ENCODE measurements around the gene DIP2C. TPM values are rescaled to one million over a fixed set of nuclear protein-coding genes. Genes with fewer than 3 reads are reported as not detected.

Gene DIP2C
- total RNA-seq, 4 donors from 2014 or later: 8.4 to 22.7 (median 16.8) TPM

DNA sequence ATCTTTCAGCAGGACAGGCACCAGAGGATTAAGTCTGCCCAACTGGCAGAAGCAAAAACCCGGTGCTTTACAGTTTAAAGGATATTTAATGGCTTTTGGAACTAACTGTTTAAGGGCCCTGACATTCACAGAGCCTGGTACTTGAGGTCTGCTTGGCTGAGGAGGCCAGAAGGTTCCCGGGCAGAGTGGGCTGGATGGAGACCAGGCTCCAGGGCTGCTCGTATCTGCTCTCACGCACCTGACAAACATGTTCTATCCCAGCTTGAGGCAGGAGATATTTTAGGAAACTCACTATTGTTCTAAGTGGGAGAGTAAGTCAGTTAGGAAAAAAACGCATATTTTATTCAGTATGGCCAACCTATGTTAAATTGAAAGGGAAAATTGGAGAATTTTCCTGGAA is 410.8 kb downstream of the DIP2C start:
- Histone ChIP-seq H3K27ac (no peak overlapping the region), H3K4me3 (no peak overlapping the region), H3K36me3 (peaks cover 0 to 61% (median 0%) of the 10 kb centered on the region in 3 donors), H3K27me3 (no peaks in the 10 kb centered on the region), H3K4me1 (no peaks in the 10 kb centered on the region), H3K9me3 (no peaks in the 10 kb centered on the region)
- DNase-seq: no peak
- TF ChIP-seq, protein P1, sequence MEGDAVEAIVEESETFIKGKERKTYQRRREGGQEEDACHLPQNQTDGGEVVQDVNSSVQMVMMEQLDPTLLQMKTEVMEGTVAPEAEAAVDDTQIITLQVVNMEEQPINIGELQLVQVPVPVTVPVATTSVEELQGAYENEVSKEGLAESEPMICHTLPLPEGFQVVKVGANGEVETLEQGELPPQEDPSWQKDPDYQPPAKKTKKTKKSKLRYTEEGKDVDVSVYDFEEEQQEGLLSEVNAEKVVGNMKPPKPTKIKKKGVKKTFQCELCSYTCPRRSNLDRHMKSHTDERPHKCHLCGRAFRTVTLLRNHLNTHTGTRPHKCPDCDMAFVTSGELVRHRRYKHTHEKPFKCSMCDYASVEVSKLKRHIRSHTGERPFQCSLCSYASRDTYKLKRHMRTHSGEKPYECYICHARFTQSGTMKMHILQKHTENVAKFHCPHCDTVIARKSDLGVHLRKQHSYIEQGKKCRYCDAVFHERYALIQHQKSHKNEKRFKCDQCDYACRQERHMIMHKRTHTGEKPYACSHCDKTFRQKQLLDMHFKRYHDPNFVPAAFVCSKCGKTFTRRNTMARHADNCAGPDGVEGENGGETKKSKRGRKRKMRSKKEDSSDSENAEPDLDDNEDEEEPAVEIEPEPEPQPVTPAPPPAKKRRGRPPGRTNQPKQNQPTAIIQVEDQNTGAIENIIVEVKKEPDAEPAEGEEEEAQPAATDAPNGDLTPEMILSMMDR (IDR thresholded peaks at IDR 0.05): no peak
- no peak for TF ChIP-seq POLR2A (IDR thresholded peaks at IDR 0.05)

DNA sequence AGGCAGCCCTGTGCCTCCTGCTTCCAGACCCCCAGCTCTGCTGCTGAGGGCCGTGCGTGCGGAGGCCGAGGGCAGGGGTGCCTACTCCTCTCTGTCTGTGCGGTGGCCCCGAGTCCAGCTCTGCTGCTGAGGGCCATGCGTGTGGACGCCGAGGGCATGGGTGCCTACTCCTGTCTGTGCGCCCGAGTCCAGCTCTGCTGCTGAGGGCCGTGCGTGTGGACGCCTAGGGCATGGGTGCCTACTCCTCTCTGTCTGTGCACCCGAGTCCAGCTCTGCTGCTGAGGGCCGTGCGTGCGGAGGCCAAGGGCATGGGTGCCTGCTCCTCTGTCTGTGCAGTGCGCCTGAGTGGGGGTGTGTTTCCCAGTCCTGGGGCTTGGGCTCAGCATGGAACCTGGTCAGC is 411.5 kb downstream of the DIP2C start:
- no peak overlapping the region for H3K4me3 ChIP-seq
- H3K36me3 ChIP-seq: peaks cover 0 to 55% (median 0%) of the 10 kb centered on the region in 3 donors
- no peak for DNase-seq
- H3K4me1 ChIP-seq: no peaks in the 10 kb centered on the region
- TF ChIP-seq, protein P1 (IDR thresholded peaks at IDR 0.05): no peak
- no peak for TF ChIP-seq POLR2A (IDR thresholded peaks at IDR 0.05)
- no peak overlapping the region for H3K27ac ChIP-seq
- no peaks in the 10 kb centered on the region for H3K9me3 ChIP-seq
- no peaks in the 10 kb centered on the region for H3K27me3 ChIP-seq

DNA sequence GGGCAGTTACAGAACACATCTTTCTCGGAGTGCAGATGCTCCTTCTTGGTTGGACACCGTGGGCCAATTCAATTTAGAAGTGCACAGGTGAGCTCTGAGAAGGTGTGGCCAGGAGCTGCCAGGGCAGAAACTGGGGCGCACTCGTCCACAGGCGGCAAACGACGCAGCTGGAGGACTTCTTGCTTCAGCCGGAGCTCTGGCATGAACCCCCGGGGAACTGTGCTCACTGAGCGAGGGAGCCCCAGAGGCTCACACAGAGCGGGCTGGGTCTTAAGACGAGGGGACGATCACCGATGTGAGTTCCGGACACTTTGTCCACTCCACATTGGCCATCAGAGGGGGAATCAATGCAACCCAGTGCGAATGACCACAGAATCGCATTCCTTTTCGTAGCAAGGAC is 413.8 kb downstream of the DIP2C start:
- DNase-seq: no peak
- Histone ChIP-seq H3K27me3 (no peaks in the 10 kb centered on the region), H3K27ac (no peak overlapping the region), H3K36me3 (peaks cover 0 to 36% (median 0%) of the 10 kb centered on the region in 3 donors), H3K4me1 (no peaks in the 10 kb centered on the region), H3K9me3 (no peaks in the 10 kb centered on the region), H3K4me3 (no peak overlapping the region)
- TF ChIP-seq POLR2A (IDR thresholded peaks at IDR 0.05): no peak
- TF ChIP-seq, protein P1 (IDR thresholded peaks at IDR 0.05): no peak

DNA sequence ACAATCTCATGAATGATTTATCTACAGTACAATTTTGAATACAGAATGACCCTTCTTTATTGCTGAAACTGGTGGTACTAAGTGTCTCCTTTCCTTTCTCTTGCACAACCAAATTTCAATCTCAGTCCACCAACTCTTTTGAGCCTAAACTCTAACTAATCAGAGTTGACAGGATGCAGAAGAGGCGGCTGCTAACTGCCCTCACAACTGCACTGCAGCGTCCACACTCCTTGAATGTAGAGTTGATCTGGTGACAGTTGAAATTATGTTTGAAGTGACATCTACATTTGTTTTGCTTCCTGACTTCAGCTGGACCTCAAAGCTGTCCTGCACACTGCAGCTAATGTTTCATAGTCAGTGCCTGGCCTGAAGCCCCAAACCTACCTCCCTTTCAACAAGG is 414.6 kb downstream of the DIP2C start:
- Histone ChIP-seq H3K4me3 (no peak overlapping the region), H3K27me3 (no peaks in the 10 kb centered on the region), H3K4me1 (no peaks in the 10 kb centered on the region), H3K9me3 (no peaks in the 10 kb centered on the region), H3K36me3 (peaks cover 0 to 28% (median 0%) of the 10 kb centered on the region in 3 donors), H3K27ac (no peak overlapping the region)
- no peak for TF ChIP-seq POLR2A (IDR thresholded peaks at IDR 0.05)
- TF ChIP-seq, protein P1 (IDR thresholded peaks at IDR 0.05): no peak
- no peak for DNase-seq

DNA sequence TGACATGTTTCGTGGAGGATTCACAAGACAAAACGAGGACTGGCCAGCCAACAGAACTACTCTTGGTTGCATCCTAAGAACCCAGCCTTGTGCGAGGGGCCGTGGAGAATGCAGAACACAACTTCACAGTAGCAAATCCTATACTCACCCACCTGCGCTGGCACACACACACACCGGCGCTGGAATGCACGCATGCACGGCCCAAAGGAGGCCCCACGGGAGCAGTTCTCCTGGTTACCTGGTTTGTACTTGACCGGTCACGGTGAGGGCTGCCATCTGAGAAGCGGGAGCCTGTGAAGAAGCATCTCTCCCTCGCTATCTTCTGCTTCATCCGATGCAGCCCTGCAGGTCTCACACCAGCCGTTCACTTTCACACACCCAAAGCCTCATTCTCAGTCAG is 416.4 kb downstream of the DIP2C start:
- no peak for TF ChIP-seq POLR2A (IDR thresholded peaks at IDR 0.05)
- TF ChIP-seq, protein P1 (IDR thresholded peaks at IDR 0.05): no peak
- H3K9me3 ChIP-seq: no peaks in the 10 kb centered on the region
- H3K4me1 ChIP-seq: no peaks in the 10 kb centered on the region
- H3K4me3 ChIP-seq: no peak overlapping the region
- no peaks in the 10 kb centered on the region for H3K27me3 ChIP-seq
- H3K27ac ChIP-seq: no peak overlapping the region
- H3K36me3 ChIP-seq: peaks cover 0 to 22% (median 0%) of the 10 kb centered on the region in 3 donors
- no peak for DNase-seq

DNA sequence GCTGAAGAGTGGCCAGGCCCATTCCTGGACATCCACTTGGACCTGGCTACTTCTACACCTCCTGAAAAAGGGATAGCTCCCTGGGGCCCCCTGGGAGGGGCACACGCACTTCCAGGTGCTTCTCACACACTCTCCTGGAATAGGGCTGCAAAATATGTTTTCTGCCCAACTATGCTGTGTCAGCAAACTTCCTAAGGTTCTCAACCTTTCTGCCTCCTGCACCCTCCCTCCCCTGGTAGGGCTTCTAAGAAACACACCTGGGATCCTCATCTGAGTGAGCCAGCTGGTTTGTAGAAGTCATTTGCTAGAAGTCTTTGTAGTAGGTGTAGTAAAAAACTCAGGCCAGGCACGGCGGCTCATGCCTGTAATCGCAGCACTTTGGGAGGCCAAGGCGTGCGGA is 417.7 kb downstream of the DIP2C start:
- no peaks in the 10 kb centered on the region for H3K27me3 ChIP-seq
- no peak overlapping the region for H3K4me3 ChIP-seq
- H3K4me1 ChIP-seq: no peaks in the 10 kb centered on the region
- no peaks in the 10 kb centered on the region for H3K9me3 ChIP-seq
- no peak overlapping the region for H3K27ac ChIP-seq
- no peak for TF ChIP-seq POLR2A (IDR thresholded peaks at IDR 0.05)
- TF ChIP-seq, protein P1 (IDR thresholded peaks at IDR 0.05): no peak
- peaks cover 0 to 9% (median 0%) of the 10 kb centered on the region in 3 donors for H3K36me3 ChIP-seq
- no peak for DNase-seq
